HepG2 (cell line): ENCODE measurements around the gene MIEF1. TPM values are rescaled to one million over a fixed set of nuclear protein-coding genes. Genes with fewer than 3 reads are reported as not detected.

Experiments used
- CEBPB ChIP-seq: IDR thresholded peaks from 2 replicates; pipeline ENCODE4 v1.6.1; 2011; ENCODE audit warnings: low read depth, low read length, improper control_type of control experiment, borderline replicate concordance
- HIC2 ChIP-seq: sonication (generic); formaldehyde crosslinking; IDR thresholded peaks from 2 replicates; pipeline ENCODE4 v1.9.0; 2022; ENCODE audit warnings: low read depth, missing genetic modification reagents
- MAFF ChIP-seq: IDR thresholded peaks from 2 replicates; pipeline ENCODE4 v1.6.1; 2011; ENCODE audit warnings: low read depth, low read length, improper control_type of control experiment
- MIXL1 ChIP-seq: IDR thresholded peaks from 2 replicates; pipeline ENCODE4 v1.6.1; 2016
- MNT ChIP-seq: fragments of 450-650 bp; IDR thresholded peaks from 2 replicates; pipeline ENCODE4 v1.6.1; 2016
- NFAT5 ChIP-seq: sonication (generic); formaldehyde crosslinking; IDR thresholded peaks from 2 replicates; pipeline ENCODE4 v1.4.0; 2020; ENCODE audit warnings: missing genetic modification reagents
- NRL ChIP-seq: sonication (generic); formaldehyde crosslinking; IDR thresholded peaks from 2 replicates; pipeline ENCODE4 v1.5.0; 2020; ENCODE audit warnings: missing genetic modification reagents, mild to moderate bottlenecking, moderate library complexity, borderline replicate concordance
- PATZ1 ChIP-seq: sonication (generic); formaldehyde crosslinking; IDR thresholded peaks from 2 replicates; pipeline ENCODE4 v1.4.0; 2020; ENCODE audit warnings: missing genetic modification reagents
- SOX13 ChIP-seq, 3 experiments: fragments of 450-650 bp in 1 of 3; sonication (generic) in 1 of 3; formaldehyde crosslinking in 1 of 3; IDR thresholded peaks in 2 of 3; conservative IDR thresholded peaks in 1 of 3; 2 replicates each; pipeline versions ENCODE4 v1.5.0 to v1.6.1; 2016 to 2020; ENCODE audit warnings: antibody characterized with exemption in 1 of 3, mild to moderate bottlenecking in 1 of 3, missing compliant biosample characterization in 1 of 3, missing genetic modification reagents in 1 of 3, moderate library complexity in 1 of 3
- ZFP36L1 ChIP-seq: sonication (generic); formaldehyde crosslinking; IDR thresholded peaks from 2 replicates; pipeline ENCODE4 v1.8.0; 2022; ENCODE audit warnings: mild to moderate bottlenecking, missing genetic modification reagents, moderate library complexity
- ZNF280B ChIP-seq: sonication (generic); formaldehyde crosslinking; IDR thresholded peaks from 2 replicates; pipeline ENCODE4 v1.5.0; 2020; ENCODE audit warnings: missing genetic modification reagents, mild to moderate bottlenecking, borderline replicate concordance
- ZNF724P ChIP-seq: sonication (generic); formaldehyde crosslinking; IDR thresholded peaks from 2 replicates; pipeline ENCODE4 v1.8.0; 2022; ENCODE audit warnings: missing genetic modification reagents, borderline replicate concordance
- polyA plus RNA-seq, 8 experiments: library from polyadenylated mRNA; depleted of rRNA in 3 of 8; stranded (reverse) in 7 of 8; unstranded in 1 of 8; fragments of >200 nt; fragmentation: Illumina TruSeq in 4 of 8; extraction: Trizol in 4 of 8; gene quantifications; 2 replicates each; pipeline versions ENCODE4 v1.2.1 to v1.2.3, GENCODE V29; 2011 to 2016; ENCODE audit warnings: low read depth in 4 of 8, missing spikeins in 1 of 8, mixed read lengths in 1 of 8; ENCODE audit not compliant: insufficient read depth in 1 of 8
- total RNA-seq, 5 experiments: library from RNA; depleted of rRNA; stranded (reverse); fragments of >200 nt; fragmentation: Illumina TruSeq; extraction: Trizol; gene quantifications; 2 replicates each; pipeline ENCODE4 v1.2.3, GENCODE V29; 2016; ENCODE audit warnings: low read depth in 1 of 5

Gene MIEF1
- total and polyA plus RNA-seq, 2 of the 13 experiments (the other 11 are each of a cell fraction or from before 2014, with no cell fraction given) = 21.7 to 34.8 TPM

- no peak for TF ChIP-seq ZFP36L1 (CRISPR knock-in tag)
- TF ChIP-seq PATZ1 (CRISPR knock-in tag) = peak; percentile 78
- TF ChIP-seq CEBPB = no peak
- no peak for TF ChIP-seq ZNF280B
- no peak for TF ChIP-seq MIXL1
- no peak for TF ChIP-seq SOX13 (IDR thresholded peaks at IDR 0.05)
- peak in 1 of 2 experiments; percentile 28; a peak in 1 of 4 replicates for TF ChIP-seq SOX13 (CRISPR knock-in tag; conservative IDR thresholded peaks at IDR 0.05 in 1 of 2, IDR thresholded peaks at IDR 0.05 in 1 of 2)
- TF ChIP-seq MNT = no peak
- TF ChIP-seq NRL (CRISPR knock-in tag) = no peak
- TF ChIP-seq ZNF724P = 0 out of 2 replicates have a peak, but pooled peaks have one; percentile 36
- TF ChIP-seq MAFF = 0 out of 2 replicates have a peak, but pooled peaks have one; percentile 30
- TF ChIP-seq NFAT5 (CRISPR knock-in tag) = no peak
- no peak for TF ChIP-seq HIC2 (CRISPR knock-in tag)
These were observed 31.4 kb upstream of the MIEF1 start (continued) for GRCh38 chr22:39470451-39471291.
